ENCODE data around the gene DNPH1. TPM values are rescaled to one million over a fixed set of nuclear protein-coding genes. Genes with fewer than 3 reads are reported as not detected.

The DNPH1 gene
- total and polyA plus RNA-seq, 2 experiments from 2014 or later, result 29.2 to 50.0 TPM

DNA sequence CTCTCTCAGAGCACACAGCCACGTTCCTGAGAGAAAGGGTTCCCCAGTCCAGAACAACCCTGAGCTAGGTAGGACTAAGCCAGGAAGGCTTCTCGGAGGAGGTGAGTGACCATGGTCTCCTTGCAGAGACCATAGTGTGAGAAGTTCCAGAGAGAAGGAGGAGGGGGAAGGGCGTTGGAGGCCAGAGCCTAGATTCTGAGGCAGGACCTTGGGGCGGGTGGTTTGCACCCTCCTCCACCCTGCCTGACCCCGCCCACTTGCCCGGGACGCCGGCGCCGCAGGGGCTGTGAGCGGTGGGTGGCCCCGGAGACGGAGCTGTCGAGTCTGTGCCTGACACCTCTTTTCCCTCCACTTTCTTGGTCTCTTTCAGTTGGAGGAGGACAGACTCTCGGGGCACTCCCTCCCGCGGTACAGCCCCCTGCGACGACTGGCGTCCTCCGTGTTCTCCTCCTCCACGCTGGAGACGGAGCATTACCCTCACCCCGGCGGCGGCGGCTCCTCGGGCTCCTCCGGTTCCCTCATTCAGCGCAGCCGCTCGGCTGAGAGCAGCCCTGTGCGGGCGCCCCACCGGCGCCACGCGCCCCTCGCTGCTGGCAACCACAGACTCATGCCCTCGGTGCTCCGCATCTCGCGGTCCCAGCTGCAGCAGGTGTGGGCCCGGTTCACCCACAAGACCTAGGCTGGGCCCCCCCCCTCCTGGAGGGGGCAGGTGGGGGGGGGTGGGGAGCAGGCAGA is 40.2 kb upstream of the DNPH1 start:
- H3K27me3 ChIP-seq (ENCODE audit: insufficient read depth), result peaks cover 63% of the 10 kb centered on the region
- TF ChIP-seq EZH2phosphoT487 (IDR thresholded peaks at IDR 0.05; ENCODE audit: unreplicated experiment) (no peak), NANOG (IDR thresholded peaks at IDR 0.05; ENCODE audit: borderline replicate concordance) (no peak), ZNF331 (CRISPR knock-in tag; IDR thresholded peaks at IDR 0.05; ENCODE audit: low read depth) (no peak), EZH2 (IDR thresholded peaks at IDR 0.05; ENCODE audit: low read depth, unreplicated experiment) (no peak), JUNB (IDR thresholded peaks at IDR 0.05; ENCODE audit: unreplicated experiment) (no peak), STAT1 (IDR thresholded peaks at IDR 0.05; ENCODE audit: unreplicated experiment) (no peak), POLR2AphosphoS5 (IDR thresholded peaks at IDR 0.05; ENCODE audit: low read depth) (no peak), ZNF114 (CRISPR knock-in tag; IDR thresholded peaks at IDR 0.05) (no peak), CREB1 (CRISPR knock-in tag; IDR thresholded peaks at IDR 0.05; ENCODE audit: low read depth) (no peak)
- TF ChIP-seq, protein P1, sequence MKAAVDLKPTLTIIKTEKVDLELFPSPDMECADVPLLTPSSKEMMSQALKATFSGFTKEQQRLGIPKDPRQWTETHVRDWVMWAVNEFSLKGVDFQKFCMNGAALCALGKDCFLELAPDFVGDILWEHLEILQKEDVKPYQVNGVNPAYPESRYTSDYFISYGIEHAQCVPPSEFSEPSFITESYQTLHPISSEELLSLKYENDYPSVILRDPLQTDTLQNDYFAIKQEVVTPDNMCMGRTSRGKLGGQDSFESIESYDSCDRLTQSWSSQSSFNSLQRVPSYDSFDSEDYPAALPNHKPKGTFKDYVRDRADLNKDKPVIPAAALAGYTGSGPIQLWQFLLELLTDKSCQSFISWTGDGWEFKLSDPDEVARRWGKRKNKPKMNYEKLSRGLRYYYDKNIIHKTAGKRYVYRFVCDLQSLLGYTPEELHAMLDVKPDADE (IDR thresholded peaks at IDR 0.05), result no peak
- TF ChIP-seq, protein P2, sequence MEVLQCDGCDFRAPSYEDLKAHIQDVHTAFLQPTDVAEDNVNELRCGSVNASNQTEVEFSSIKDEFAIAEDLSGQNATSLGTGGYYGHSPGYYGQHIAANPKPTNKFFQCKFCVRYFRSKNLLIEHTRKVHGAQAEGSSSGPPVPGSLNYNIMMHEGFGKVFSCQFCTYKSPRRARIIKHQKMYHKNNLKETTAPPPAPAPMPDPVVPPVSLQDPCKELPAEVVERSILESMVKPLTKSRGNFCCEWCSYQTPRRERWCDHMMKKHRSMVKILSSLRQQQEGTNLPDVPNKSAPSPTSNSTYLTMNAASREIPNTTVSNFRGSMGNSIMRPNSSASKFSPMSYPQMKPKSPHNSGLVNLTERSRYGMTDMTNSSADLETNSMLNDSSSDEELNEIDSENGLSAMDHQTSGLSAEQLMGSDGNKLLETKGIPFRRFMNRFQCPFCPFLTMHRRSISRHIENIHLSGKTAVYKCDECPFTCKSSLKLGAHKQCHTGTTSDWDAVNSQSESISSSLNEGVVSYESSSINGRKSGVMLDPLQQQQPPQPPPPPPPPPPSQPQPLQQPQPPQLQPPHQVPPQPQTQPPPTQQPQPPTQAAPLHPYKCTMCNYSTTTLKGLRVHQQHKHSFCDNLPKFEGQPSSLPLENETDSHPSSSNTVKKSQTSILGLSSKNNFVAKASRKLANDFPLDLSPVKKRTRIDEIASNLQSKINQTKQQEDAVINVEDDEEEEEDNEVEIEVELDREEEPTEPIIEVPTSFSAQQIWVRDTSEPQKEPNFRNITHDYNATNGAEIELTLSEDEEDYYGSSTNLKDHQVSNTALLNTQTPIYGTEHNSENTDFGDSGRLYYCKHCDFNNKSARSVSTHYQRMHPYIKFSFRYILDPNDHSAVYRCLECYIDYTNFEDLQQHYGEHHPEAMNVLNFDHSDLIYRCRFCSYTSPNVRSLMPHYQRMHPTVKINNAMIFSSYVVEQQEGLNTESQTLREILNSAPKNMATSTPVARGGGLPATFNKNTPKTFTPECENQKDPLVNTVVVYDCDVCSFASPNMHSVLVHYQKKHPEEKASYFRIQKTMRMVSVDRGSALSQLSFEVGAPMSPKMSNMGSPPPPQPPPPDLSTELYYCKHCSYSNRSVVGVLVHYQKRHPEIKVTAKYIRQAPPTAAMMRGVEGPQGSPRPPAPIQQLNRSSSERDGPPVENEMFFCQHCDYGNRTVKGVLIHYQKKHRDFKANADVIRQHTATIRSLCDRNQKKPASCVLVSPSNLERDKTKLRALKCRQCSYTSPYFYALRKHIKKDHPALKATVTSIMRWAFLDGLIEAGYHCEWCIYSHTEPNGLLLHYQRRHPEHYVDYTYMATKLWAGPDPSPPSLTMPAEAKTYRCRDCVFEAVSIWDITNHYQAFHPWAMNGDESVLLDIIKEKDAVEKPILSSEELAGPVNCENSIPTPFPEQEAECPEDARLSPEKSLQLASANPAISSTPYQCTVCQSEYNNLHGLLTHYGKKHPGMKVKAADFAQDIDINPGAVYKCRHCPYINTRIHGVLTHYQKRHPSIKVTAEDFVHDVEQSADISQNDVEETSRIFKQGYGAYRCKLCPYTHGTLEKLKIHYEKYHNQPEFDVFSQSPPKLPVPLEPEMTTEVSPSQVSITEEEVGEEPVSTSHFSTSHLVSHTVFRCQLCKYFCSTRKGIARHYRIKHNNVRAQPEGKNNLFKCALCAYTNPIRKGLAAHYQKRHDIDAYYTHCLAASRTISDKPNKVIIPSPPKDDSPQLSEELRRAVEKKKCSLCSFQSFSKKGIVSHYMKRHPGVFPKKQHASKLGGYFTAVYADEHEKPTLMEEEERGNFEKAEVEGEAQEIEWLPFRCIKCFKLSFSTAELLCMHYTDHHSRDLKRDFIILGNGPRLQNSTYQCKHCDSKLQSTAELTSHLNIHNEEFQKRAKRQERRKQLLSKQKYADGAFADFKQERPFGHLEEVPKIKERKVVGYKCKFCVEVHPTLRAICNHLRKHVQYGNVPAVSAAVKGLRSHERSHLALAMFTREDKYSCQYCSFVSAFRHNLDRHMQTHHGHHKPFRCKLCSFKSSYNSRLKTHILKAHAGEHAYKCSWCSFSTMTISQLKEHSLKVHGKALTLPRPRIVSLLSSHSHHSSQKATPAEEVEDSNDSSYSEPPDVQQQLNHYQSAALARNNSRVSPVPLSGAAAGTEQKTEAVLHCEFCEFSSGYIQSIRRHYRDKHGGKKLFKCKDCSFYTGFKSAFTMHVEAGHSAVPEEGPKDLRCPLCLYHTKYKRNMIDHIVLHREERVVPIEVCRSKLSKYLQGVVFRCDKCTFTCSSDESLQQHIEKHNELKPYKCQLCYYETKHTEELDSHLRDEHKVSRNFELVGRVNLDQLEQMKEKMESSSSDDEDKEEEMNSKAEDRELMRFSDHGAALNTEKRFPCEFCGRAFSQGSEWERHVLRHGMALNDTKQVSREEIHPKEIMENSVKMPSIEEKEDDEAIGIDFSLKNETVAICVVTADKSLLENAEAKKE (CRISPR knock-in tag; IDR thresholded peaks at IDR 0.05), result no peak
- TF ChIP-seq, protein P3, sequence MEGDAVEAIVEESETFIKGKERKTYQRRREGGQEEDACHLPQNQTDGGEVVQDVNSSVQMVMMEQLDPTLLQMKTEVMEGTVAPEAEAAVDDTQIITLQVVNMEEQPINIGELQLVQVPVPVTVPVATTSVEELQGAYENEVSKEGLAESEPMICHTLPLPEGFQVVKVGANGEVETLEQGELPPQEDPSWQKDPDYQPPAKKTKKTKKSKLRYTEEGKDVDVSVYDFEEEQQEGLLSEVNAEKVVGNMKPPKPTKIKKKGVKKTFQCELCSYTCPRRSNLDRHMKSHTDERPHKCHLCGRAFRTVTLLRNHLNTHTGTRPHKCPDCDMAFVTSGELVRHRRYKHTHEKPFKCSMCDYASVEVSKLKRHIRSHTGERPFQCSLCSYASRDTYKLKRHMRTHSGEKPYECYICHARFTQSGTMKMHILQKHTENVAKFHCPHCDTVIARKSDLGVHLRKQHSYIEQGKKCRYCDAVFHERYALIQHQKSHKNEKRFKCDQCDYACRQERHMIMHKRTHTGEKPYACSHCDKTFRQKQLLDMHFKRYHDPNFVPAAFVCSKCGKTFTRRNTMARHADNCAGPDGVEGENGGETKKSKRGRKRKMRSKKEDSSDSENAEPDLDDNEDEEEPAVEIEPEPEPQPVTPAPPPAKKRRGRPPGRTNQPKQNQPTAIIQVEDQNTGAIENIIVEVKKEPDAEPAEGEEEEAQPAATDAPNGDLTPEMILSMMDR (conservative IDR thresholded peaks at IDR 0.05; ENCODE audit: low read depth in 2 of 2), result no peak
- TF ChIP-seq, protein P4, sequence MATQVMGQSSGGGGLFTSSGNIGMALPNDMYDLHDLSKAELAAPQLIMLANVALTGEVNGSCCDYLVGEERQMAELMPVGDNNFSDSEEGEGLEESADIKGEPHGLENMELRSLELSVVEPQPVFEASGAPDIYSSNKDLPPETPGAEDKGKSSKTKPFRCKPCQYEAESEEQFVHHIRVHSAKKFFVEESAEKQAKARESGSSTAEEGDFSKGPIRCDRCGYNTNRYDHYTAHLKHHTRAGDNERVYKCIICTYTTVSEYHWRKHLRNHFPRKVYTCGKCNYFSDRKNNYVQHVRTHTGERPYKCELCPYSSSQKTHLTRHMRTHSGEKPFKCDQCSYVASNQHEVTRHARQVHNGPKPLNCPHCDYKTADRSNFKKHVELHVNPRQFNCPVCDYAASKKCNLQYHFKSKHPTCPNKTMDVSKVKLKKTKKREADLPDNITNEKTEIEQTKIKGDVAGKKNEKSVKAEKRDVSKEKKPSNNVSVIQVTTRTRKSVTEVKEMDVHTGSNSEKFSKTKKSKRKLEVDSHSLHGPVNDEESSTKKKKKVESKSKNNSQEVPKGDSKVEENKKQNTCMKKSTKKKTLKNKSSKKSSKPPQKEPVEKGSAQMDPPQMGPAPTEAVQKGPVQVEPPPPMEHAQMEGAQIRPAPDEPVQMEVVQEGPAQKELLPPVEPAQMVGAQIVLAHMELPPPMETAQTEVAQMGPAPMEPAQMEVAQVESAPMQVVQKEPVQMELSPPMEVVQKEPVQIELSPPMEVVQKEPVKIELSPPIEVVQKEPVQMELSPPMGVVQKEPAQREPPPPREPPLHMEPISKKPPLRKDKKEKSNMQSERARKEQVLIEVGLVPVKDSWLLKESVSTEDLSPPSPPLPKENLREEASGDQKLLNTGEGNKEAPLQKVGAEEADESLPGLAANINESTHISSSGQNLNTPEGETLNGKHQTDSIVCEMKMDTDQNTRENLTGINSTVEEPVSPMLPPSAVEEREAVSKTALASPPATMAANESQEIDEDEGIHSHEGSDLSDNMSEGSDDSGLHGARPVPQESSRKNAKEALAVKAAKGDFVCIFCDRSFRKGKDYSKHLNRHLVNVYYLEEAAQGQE (IDR thresholded peaks at IDR 0.05; ENCODE audit: unreplicated experiment), result no peak
- H3K27me3 Mint-ChIP-seq (ENCODE audit: insufficient read depth, low read depth, poor library complexity), result peaks cover 48% of the 10 kb centered on the region

More for the DNA sequence above, 40.2 kb upstream of the DNPH1 start:
- no peaks in the 10 kb centered on the region for H3K36me3 Mint-ChIP-seq (ENCODE audit: low read depth)
- DNase-seq (ENCODE audit: low spot score), result peak; percentile 47
- Histone ChIP-seq H3K79me2 (replicated peaks; ENCODE audit: insufficient read depth) (no peaks in the 10 kb centered on the region), H3K4me2 (peak overlapping the region; percentile 84), H2AFZ (peak overlapping the region; percentile 84), H3K4me3 (peak overlapping the region; percentile 52), H4K20me1 (replicated peaks; ENCODE audit: insufficient read depth) (no peaks in the 10 kb centered on the region), H3K27ac (ENCODE audit: low read depth) (no peak overlapping the region), H3K36me3 (ENCODE audit: insufficient read depth) (no peaks in the 10 kb centered on the region), H3K9me2 (ENCODE audit: insufficient read depth) (no peaks in the 10 kb centered on the region), H3F3A (replicated peaks; ENCODE audit: low read depth) (no peaks in the 10 kb centered on the region), H3K4me1 (ENCODE audit: insufficient read depth) (peaks cover 14% of the 10 kb centered on the region)
- ATAC-seq, result peak; percentile 64
- no peaks in the 10 kb centered on the region for H3K9me3 Mint-ChIP-seq
- H3K4me3 Mint-ChIP-seq, result peak overlapping the region; percentile 64
- peaks cover 37% of the 10 kb centered on the region for H3K4me1 Mint-ChIP-seq
- H3K27ac Mint-ChIP-seq, result no peak overlapping the region
